HG03571 (cell line): ENCODE measurements around the gene ARL4C.
A peak's percentile ranks its signal among the peaks of the same experiment; 100 is the strongest.

Experiments used
- ATAC-seq: cut with Tn5 transposase; IDR thresholded peaks from one replicate; pipeline ENCODE4 v1.9.1; 2021; ENCODE audit not compliant: unreplicated experiment

Gene ARL4C

DNA sequence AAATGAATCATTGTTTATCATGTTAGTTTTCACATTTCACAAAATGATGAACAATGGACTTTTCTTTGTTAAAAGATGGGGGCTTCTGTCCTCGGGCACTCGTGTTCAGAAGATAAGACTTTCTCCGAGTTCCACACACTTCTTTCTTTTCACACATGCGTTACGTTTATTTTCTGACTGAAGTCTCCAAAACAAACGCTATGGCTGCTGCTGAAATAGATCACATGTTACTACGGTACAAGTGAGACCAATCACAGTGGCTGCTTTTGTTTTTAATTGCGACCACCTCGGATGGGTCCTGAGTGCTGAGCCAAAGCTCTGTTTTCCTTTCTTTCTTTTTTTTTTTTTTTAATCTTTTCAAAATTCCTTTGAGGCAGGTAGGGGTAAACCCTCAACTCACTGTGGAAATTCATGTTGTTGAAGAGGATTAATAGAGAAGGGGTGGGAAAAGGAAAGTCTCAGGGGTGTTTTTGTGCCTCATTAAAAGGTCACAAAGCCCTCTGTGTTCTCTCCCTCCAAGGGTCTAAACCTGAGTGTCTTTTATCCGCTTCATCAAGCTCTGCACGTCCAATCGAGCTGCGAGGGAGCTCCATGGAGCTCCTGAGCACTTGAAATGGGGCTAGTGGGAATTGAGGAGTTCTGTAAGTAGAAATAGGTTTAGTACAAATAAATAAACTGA, 48.2 kb downstream of the ARL4C start:
- no peak for ATAC-seq

DNA sequence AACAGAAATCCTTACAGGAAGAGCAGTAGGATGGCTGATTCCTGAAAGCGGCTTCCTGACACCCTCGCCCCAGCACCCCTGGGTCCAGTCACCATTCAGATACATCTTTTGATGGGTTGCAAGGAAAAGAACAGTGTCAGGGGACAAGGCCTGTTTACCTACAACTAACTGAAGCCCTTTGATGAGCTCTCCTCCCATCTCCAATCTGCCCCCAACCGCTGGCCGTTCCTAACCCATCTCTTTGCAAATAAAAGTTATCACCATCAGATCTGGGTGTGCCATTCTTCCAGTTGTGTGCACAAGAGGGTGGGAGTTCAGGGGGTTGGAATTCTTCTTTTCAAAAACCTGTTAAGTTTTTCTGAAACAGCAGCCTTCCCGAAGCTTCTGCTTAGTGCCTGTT, 48.9 kb downstream of the ARL4C start:
- no peak for ATAC-seq

DNA sequence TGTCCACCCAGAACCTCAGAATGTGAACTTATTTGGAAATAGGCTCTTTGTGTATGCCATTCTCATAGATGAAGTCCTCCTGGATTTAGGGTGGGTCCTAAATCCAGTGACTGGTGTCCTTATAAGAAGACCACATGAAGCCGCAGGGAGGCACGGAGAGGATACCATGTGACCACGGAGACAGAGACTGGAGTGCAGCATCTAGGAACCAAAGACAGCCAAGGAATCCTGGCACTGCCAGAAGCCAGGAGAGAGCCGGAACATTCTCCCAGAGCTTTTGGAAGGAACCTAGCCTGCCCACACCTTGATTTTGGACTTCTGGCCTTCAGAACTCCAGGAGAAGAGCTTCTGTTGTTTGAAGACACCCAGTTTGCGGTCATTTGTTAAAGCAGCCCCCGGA, 49.7 kb downstream of the ARL4C start:
- no peak for ATAC-seq

DNA sequence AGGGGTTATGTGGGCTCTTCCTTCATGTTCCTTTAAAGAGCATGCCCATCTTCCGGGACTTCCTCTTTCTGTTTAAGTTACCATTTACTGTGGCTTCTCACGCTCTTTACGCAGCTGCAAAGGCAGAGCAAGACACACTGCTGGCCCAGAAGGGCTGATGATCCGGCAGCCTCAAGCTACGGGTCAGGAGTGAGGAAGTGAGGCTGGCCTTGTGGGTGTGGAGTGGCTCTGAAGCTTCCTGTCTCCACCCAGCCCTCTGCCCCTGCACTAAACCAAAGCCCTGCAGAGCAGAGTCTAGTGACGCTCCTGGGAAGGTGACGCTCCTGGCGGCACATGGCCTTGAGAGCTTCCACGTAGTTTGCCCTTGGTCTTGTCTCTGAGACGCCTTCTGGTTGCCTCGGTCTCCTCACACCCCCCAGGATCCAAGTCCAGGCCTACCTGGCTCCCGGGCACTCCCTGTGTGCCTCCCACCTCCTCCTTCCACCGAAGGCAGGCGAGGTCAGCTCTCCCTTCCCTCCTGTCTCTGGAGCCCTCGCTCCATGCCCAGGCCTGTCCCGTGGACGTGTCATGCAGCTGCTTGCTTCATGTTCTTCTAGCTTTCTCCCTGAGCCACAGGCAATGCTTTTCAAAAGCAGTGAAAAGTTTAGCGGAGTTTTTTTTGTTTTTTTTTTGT, 50.3 kb downstream of the ARL4C start:
- peak; percentile 97 for ATAC-seq

DNA sequence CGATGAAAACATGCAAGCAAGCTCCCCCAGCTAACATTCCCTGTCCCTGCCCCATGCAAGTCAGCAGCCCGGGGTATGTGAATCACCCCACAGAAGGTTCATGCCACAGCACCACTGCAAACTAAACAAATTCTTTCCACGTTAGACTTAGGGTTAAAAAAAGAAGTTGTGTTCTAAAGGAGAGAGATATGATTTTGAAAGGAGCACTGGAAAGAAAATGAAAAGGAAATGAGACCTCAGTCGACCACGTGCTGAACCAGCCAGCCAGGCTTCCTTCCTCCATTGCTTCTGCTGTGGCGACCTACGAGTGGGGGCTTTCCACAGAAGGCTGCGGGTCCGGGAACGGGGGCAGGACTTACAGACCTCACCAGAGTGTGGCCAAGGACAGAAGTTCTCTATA, 52.0 kb downstream of the ARL4C start:
- ATAC-seq = no peak

DNA sequence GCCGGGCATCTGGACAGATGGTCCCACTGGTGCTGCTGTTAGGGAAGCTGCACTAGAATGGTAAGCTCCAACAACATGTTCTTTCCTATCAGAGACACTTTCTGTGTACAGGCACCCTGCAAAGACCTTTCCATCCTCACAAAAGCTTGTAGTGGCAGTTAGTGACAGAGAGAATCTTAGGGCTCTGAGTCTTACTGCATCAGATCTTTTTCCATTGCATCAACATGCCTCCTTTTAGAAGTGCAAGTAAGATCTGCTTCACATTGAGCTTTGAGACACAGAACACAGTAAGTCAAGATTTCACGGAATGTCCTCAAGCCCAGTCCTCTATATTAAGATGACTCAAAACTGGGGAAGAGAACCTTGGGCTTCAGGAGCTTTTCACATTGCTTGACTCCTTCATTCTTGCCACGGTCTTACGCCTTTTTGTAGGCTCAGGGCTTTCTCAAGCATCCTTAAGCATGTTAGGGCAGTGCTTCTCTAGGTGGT, 52.6 kb downstream of the ARL4C start:
- no peak for ATAC-seq
